HepG2 (cell line): ENCODE results near the gene IGF1. TPM values are rescaled to one million over a fixed set of nuclear protein-coding genes. Genes with fewer than 3 reads are reported as not detected.

Source experiments
- ATAC-seq: fragments of 200-7000 bp; cut with Tn5 transposase; 3 replicates; pipeline ENCODE4 v1.9.1; 2020; ENCODE audit warnings: mild to moderate bottlenecking, moderate library complexity
- BruUV-seq: library from RNA; stranded (reverse); fragments of 400-500 nt; replicated peaks from 2 replicates; lab custom pipeline; 2021; lab: Mats Ljungman, UMichigan
- CTCF ChIA-PET: fragments of 300-600 bp; formaldehyde crosslinking; extraction: SDS; loops from one replicate; lab custom pipeline; 2021; ENCODE audit warnings: low total read pairs, inconsistent platforms, low intra/inter-chr PET ratio; lab: Yijun Ruan, JAX
- POLR2A ChIA-PET: fragments of 350-600 bp; sonication (Branson Sonifier 250); formaldehyde crosslinking; loops from one replicate; lab custom pipeline; 2020; ENCODE audit warnings: antibody characterized with exemption, inconsistent platforms; lab: Yijun Ruan, JAX
- DNase-seq: peaks from one replicate; pipeline ENCODE4 v3.0.0-alpha.2; 2015; ENCODE audit warnings: low spot score
- FAIRE-seq: peaks from 3 replicates; lab custom pipeline; 2011; peaks lifted over from hg19 to GRCh38; lab: Jason Lieb, UNC
- H2AFZ ChIP-seq: one replicate; pipeline ENCODE4 v1.6.1; 2011; ENCODE audit warnings: low read length, inconsistent platforms
- H3K27ac ChIP-seq: fragments of 300-600 bp; 3 replicates; pipeline ENCODE4 v1.8.0; 2011; ENCODE audit warnings: mixed run types, mild to moderate bottlenecking, mixed read lengths, low read length, inconsistent platforms; ENCODE audit not compliant: insufficient read depth; ENCODE audit errors: extremely low read length
- H3K27me3 ChIP-seq, 2 experiments: fragments of 200-600 bp in 1 of 2; 2 replicates in 1 of 2; 3 replicates in 1 of 2; pipeline versions ENCODE4 v1.6.0 to v1.8.0; 2011; ENCODE audit warnings: low read length in 2 of 2, mild to moderate bottlenecking in 2 of 2, moderate library complexity in 2 of 2, inconsistent platforms in 1 of 2; ENCODE audit not compliant: insufficient read depth in 2 of 2, control insufficient read depth in 1 of 2
- H3K36me3 ChIP-seq, 2 experiments: fragments of 200-600 bp in 1 of 2; replicated peaks in 1 of 2; 2 replicates in 1 of 2; 3 replicates in 1 of 2; pipeline versions ENCODE4 v1.5.1 to v1.8.0; 2011; ENCODE audit warnings: low read length in 2 of 2, inconsistent platforms in 1 of 2; ENCODE audit not compliant: insufficient read depth in 2 of 2, control insufficient read depth in 1 of 2
- H3K4me1 ChIP-seq: 2 replicates; pipeline ENCODE4 v1.5.1; 2012; ENCODE audit warnings: low read length, inconsistent platforms; ENCODE audit not compliant: insufficient read depth
- H3K4me2 ChIP-seq: 2 replicates; pipeline ENCODE4 v1.6.0; 2011; ENCODE audit warnings: low read depth, low read length, inconsistent platforms
- H3K4me3 ChIP-seq, 3 experiments: fragments of 200-600 bp in 1 of 3; sonication (generic), shearing (Covaris generic) in 1 of 3; replicated peaks in 1 of 3; 2 replicates each; pipeline ENCODE4 v1.5.1; 2011 to 2016; ENCODE audit warnings: low read length in 3 of 3, inconsistent platforms in 2 of 3, low read depth in 2 of 3, mild to moderate bottlenecking in 2 of 3, control low read depth in 1 of 3, mixed read lengths in 1 of 3; ENCODE audit not compliant: insufficient read depth in 1 of 3
- H3K79me2 ChIP-seq: one replicate; pipeline ENCODE4 v1.6.1; 2011; ENCODE audit warnings: low read length, inconsistent platforms; ENCODE audit not compliant: insufficient read depth
- H3K9ac ChIP-seq: 2 replicates; pipeline ENCODE4 v1.6.0; 2011; ENCODE audit warnings: mild to moderate bottlenecking, low read depth, low read length, inconsistent platforms; ENCODE audit not compliant: insufficient read depth
- H3K9me3 ChIP-seq: 2 replicates; pipeline ENCODE4 v1.5.1; 2012; ENCODE audit warnings: mild to moderate bottlenecking, low read length
- H4K20me1 ChIP-seq: 2 replicates; pipeline ENCODE4 v1.6.0; 2011; ENCODE audit warnings: inconsistent platforms, mild to moderate bottlenecking, low read length, moderate library complexity; ENCODE audit not compliant: insufficient read depth
- DPF2 ChIP-seq: sonication (generic); formaldehyde crosslinking; IDR thresholded peaks from 2 replicates; pipeline ENCODE4 v1.4.0; 2020; ENCODE audit warnings: mild to moderate bottlenecking, low read depth, missing genetic modification reagents, borderline replicate concordance
- MIER3 ChIP-seq: IDR thresholded peaks from 2 replicates; pipeline ENCODE4 v1.6.1; 2016; ENCODE audit warnings: missing compliant biosample characterization, borderline replicate concordance
- NR3C1 ChIP-seq: sonication (generic); formaldehyde crosslinking; IDR thresholded peaks from 2 replicates; pipeline ENCODE4 v1.4.0; 2020; ENCODE audit warnings: missing genetic modification reagents
- RARA ChIP-seq: IDR thresholded peaks from 2 replicates; pipeline ENCODE4 v1.6.1; 2016; ENCODE audit warnings: missing genetic modification reagents, missing compliant biosample characterization
- SMAD3 ChIP-seq: sonication (generic); formaldehyde crosslinking; IDR thresholded peaks from 2 replicates; pipeline ENCODE4 v1.4.0; 2020; ENCODE audit warnings: missing genetic modification reagents
- ZMYM4 ChIP-seq: sonication (generic); formaldehyde crosslinking; IDR thresholded peaks from 2 replicates; pipeline ENCODE4 v1.8.1; 2023; ENCODE audit warnings: mild to moderate bottlenecking, missing genetic modification reagents
- ZNF552 ChIP-seq: sonication (generic); formaldehyde crosslinking; IDR thresholded peaks from 2 replicates; pipeline ENCODE4 v1.9.0; 2022; ENCODE audit warnings: missing genetic modification reagents, mild to moderate bottlenecking, borderline replicate concordance
- ZNF616 ChIP-seq: sonication (generic); formaldehyde crosslinking; IDR thresholded peaks from 2 replicates; pipeline ENCODE4 v1.5.0; 2020; ENCODE audit warnings: low read depth, mild to moderate bottlenecking, missing genetic modification reagents
- WGBS: methylation state at CpG from one replicate; pipeline ENCODE4 v1.1.6; 2017; ENCODE audit warnings: low lambda C conversion rate; 5-methylcytosine and 5-hydroxymethylcytosine counted together
- in situ Hi-C: cut with HindIII; loops from 2 replicates; pipeline ENCODE4 v1.10.0; 2017; ENCODE audit warnings: low pct_unique_long_range_greater_than_20kb; ENCODE audit not compliant: extremely low pct_ligation_motif_present
- intact Hi-C: fragments of 100-400 bp; cut with micrococcal nuclease; formaldehyde crosslinking; loops from one replicate; pipeline ENCODE4 v1.10.0; 2022; ENCODE audit not compliant: unreplicated experiment
- polyA plus RNA-seq, 8 experiments: library from polyadenylated mRNA; depleted of rRNA in 3 of 8; stranded (reverse) in 7 of 8; unstranded in 1 of 8; fragments of >200 nt; fragmentation: Illumina TruSeq in 4 of 8; extraction: Trizol in 4 of 8; gene quantifications; 2 replicates each; pipeline versions ENCODE4 v1.2.1 to v1.2.3, GENCODE V29; 2011 to 2016; ENCODE audit warnings: low read depth in 4 of 8, missing spikeins in 1 of 8, mixed read lengths in 1 of 8; ENCODE audit not compliant: insufficient read depth in 1 of 8
- total RNA-seq, 5 experiments: library from RNA; depleted of rRNA; stranded (reverse); fragments of >200 nt; fragmentation: Illumina TruSeq; extraction: Trizol; gene quantifications; 2 replicates each; pipeline ENCODE4 v1.2.3, GENCODE V29; 2016; ENCODE audit warnings: low read depth in 1 of 5
- TF ChIP-seq, protein P1 (sequence below): sonication (generic); formaldehyde crosslinking; IDR thresholded peaks from 2 replicates; pipeline ENCODE4 v1.4.0; 2020; ENCODE audit warnings: missing genetic modification reagents
- TF ChIP-seq, protein P2 (sequence below): sonication (generic); formaldehyde crosslinking; IDR thresholded peaks from 2 replicates; pipeline ENCODE4 v1.4.0; 2020; ENCODE audit warnings: missing genetic modification reagents, low read depth, mild to moderate bottlenecking, borderline replicate concordance
- TF ChIP-seq, protein P3 (sequence below): sonication (generic); formaldehyde crosslinking; IDR thresholded peaks from 2 replicates; pipeline ENCODE4 v1.5.0; 2020; ENCODE audit warnings: missing genetic modification reagents

The IGF1 gene
- total and polyA plus RNA-seq, 2 of the 13 experiments (the other 11 are each of a cell fraction or from before 2014, with no cell fraction given) = not detected

DNA sequence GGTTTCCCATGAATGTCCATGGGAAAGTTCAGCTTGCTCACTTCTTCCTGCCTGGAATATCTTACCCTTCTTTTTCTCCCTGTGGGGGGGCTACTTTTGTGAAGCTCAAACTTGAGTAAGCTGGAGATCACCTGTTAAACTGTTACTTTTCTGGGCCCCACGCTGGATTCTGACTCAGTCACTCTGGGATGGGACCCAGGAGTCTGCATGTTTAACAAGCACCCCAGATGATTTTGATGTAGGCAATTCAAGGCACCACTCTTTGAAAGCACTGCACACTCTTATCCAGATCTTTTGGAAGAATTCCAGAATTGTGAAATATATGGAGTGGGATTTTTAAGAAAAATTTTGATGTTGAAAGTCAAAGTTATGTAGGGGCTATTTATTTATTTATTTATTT is 46.3 kb upstream of the IGF1 start (continued):
- TF ChIP-seq ZNF552 = no peak

DNA sequence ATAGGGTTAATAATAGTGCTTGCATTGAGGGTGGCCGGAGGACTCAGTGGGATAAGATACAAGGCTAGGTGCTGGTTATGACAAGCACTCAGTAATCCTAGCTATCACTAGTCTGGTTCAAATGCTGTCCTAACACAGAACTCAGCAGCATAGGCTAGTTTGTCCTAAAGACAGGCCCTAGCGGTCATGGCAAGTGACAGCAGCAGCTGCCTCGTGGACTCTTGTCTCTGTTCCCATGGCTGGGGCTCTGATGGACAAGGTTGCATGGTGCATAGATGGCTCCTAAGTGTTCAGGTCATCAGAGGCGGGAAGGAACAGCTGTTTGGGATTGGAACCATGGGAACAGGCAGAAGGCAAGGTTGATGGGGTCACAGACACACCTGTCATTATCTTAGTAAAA is 42.4 kb upstream of the IGF1 start:
- ATAC-seq = peak; percentile 94
- ChIA-PET CTCF (no interaction called here), POLR2A (no interaction called here)
- Histone ChIP-seq H2AFZ (no peak overlapping the region), H3K36me3 (no peaks in the 10 kb centered on the region), H3K4me3 (no peak overlapping the region), H3K4me2 (no peak overlapping the region), H3K27me3 (no peaks in the 10 kb centered on the region), H3K79me2 (no peaks in the 10 kb centered on the region), H3K9me3 (no peaks in the 10 kb centered on the region), H3K27ac (no peak overlapping the region), H4K20me1 (no peaks in the 10 kb centered on the region), H3K9ac (no peak overlapping the region), H3K4me1 (no peaks in the 10 kb centered on the region)
- 14% methylated on average over 4 of the region's 4 CpGs for WGBS
- intact Hi-C loops = no loop called here
- DNase-seq = peak; percentile 14
- peak; percentile 32 for FAIRE-seq
- in situ Hi-C loops = no loop called here
- TF ChIP-seq SMAD3 (CRISPR knock-in tag) = no peak
- no peak for TF ChIP-seq NR3C1 (CRISPR knock-in tag)
- TF ChIP-seq RARA = no peak
- TF ChIP-seq MIER3 = no peak
- TF ChIP-seq ZNF616 (CRISPR knock-in tag) = no peak
- TF ChIP-seq ZMYM4 = no peak
- TF ChIP-seq, protein P1, sequence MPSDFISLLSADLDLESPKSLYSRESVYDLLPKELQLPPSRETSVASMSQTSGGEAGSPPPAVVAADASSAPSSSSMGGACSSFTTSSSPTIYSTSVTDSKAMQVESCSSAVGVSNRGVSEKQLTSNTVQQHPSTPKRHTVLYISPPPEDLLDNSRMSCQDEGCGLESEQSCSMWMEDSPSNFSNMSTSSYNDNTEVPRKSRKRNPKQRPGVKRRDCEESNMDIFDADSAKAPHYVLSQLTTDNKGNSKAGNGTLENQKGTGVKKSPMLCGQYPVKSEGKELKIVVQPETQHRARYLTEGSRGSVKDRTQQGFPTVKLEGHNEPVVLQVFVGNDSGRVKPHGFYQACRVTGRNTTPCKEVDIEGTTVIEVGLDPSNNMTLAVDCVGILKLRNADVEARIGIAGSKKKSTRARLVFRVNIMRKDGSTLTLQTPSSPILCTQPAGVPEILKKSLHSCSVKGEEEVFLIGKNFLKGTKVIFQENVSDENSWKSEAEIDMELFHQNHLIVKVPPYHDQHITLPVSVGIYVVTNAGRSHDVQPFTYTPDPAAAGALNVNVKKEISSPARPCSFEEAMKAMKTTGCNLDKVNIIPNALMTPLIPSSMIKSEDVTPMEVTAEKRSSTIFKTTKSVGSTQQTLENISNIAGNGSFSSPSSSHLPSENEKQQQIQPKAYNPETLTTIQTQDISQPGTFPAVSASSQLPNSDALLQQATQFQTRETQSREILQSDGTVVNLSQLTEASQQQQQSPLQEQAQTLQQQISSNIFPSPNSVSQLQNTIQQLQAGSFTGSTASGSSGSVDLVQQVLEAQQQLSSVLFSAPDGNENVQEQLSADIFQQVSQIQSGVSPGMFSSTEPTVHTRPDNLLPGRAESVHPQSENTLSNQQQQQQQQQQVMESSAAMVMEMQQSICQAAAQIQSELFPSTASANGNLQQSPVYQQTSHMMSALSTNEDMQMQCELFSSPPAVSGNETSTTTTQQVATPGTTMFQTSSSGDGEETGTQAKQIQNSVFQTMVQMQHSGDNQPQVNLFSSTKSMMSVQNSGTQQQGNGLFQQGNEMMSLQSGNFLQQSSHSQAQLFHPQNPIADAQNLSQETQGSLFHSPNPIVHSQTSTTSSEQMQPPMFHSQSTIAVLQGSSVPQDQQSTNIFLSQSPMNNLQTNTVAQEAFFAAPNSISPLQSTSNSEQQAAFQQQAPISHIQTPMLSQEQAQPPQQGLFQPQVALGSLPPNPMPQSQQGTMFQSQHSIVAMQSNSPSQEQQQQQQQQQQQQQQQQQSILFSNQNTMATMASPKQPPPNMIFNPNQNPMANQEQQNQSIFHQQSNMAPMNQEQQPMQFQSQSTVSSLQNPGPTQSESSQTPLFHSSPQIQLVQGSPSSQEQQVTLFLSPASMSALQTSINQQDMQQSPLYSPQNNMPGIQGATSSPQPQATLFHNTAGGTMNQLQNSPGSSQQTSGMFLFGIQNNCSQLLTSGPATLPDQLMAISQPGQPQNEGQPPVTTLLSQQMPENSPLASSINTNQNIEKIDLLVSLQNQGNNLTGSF = no peak
- TF ChIP-seq, protein P2, sequence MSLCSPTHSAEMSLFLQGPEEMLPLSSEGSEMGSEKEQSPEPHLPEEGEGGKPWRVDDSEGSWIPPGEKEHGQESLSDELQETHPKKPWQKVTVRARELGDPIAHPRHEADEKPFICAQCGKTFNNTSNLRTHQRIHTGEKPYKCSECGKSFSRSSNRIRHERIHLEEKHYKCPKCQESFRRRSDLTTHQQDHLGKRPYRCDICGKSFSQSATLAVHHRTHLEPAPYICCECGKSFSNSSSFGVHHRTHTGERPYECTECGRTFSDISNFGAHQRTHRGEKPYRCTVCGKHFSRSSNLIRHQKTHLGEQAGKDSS (CRISPR knock-in tag) = no peak
- TF ChIP-seq DPF2 = no peak
- TF ChIP-seq, protein P3, sequence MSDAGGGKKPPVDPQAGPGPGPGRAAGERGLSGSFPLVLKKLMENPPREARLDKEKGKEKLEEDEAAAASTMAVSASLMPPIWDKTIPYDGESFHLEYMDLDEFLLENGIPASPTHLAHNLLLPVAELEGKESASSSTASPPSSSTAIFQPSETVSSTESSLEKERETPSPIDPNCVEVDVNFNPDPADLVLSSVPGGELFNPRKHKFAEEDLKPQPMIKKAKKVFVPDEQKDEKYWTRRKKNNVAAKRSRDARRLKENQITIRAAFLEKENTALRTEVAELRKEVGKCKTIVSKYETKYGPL (CRISPR knock-in tag) = no peak
- BruUV-seq = no TSS peak
